Measurements from ENCODE around the gene BCAS1.

BCAS1 gene

DNA sequence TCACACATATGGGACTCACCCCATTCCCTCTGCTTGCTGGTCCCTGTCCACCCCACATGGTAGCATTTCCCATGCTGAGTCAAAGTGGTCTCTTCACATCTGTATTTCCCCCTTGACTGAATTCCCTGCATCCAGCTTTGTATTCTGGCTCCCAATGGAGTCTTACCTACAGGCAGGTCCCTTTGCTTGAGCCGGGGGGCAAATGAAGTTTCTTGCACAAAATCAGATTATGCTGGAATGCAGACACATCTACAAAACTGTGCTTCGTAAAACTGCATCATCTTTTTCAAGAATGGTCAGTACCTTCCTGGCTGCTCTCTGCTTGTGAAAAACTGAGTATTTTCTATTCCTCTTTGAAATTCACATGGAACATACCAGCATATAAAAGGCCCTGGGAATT, 32.1 kb upstream of the BCAS1 start:
- no peak for DNase-seq

DNA sequence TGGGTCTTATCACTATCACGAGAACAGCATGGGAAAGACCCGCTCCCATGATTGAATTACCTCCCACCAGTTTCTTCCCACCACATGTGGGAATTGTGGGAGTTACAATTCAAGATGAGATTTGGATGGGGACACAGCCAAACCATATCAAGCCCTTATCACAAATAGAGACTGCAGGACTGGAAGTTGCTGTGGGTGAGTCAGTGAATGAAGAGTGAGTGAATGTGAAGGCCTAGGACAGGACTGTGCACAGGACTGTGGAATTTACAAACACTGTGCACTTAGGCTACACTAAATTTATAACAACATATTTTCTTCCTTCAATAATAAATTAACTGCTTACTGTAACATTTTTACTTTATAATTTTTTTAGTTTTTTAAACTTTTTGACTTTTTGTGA, 30.2 kb upstream of the BCAS1 start:
- no peak for DNase-seq

DNA sequence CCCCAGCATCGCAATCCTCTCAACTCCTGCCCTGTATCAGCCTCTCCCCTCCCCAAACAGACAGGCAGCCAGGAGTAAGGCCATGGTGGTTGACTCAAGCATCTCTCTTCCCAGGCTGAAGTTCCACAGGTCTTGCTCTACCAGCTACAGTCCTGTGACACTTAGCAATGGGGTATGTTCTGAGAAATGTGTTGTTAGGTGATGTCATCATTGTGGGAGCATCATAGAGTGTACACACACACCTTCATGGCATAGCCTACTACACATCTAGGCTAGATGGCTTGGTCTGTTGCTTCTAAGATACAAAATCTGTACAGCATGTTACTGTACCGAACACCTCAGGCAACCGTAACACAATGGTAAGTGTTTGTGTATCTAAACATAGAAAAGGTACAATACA, 29.5 kb upstream of the BCAS1 start:
- no peak for DNase-seq

DNA sequence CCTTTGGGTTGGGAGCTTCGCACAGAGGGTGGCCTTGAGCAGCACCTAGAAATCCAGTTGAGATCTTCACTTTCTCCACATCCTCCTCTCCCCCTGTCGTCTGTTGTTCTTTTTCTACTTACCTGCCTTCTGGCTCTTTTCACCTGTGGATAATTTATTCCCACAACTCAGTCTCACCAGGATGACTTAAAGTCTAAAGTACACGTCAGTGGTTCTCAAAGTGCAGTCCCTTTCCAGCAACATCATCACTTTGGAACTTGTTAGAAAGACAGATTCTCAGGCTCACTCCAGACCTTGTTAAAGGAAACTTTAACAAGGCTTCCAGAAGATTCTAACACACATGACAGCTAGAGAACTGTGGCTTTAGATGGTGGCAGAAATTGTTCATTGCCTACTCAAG, 27.7 kb upstream of the BCAS1 start:
- no peak for DNase-seq

DNA sequence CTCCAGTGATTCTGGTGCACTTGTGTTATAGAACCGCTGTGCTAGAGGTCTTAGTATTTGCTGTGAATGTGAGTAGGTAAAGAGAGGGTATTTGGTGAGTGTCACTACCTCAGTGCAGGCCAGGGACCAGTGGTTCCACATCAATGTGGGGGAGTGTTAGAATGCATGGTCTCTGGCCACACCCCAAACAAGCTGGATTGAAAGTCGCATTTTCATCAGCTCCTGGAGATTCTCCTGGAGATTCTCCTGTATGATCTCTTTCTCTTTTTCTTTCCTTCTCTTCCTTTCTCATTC, 26.8 kb upstream of the BCAS1 start:
- DNase-seq = no peak

DNA sequence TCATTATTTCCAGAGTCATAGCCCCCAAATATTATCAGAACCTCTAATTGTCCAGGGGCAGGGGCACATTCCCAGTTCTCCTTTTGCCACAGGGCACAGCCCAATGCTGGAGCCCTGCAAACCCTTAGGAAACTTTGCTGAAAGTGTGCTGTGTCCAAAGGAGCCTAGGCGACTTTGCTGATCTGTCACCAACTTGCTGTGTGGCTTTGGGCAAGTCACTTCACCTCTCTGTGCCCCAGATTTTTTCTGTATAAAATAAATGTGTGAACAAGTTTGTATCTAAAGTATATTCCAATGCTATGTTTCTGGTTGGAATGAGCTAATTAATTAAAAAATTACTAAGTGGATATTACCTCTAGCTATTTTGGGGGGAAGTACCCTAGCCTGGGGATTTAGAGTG, 25.4 kb upstream of the BCAS1 start:
- DNase-seq = no peak

DNA sequence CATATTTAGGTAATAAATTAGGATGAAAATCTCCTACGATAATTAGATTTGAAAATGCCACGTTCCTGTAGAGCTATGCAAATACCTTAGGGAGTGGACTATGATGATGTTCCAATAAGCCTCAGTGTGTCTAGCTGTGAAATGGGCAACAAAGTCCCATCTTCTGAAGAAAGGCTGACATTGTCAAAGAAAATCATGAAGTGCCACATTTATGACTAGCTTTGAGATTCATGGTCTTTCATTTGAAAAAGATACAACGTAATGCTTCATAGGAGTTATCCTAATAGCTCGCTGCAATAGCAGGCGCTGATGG, 23.8 kb upstream of the BCAS1 start:
- DNase-seq = no peak

DNA sequence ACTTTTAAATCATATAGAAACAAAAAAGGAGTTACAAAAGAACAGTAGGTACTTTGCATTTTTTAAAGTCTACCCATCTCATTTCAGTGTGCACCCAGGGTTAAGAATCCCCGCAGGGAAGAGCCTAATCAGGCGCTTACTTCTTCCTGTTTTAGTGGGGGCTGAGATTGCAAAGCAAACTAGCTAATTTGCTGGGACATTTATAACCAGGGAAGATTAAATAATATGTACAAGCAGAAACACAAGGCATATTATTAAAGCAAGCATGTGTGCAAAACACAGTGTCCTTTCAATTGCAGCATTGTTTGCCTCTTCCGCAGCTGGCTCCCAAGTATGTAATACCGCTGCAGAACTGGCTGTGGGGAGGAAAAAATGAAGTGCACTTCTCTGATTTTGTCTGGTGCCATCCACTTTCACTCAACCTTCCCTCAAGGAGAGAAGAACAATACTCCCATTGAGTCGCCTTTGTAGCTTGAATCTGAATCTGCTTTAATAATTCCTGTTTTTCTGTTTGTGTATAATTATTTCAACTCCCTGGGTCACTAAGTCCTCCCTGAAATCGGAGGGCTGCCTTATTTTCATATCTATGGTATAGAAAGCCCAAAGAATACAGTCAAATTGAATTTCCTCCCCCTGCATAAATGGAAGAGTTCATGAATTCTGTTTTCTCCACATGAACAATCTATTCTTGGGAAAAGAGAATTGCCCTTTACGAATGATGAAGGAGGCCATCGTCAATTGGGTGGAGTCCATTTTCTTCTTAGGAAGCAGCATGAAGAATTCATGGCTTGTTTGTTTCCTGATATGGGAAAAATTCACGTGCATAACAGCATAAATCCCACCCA, 23.3 kb upstream of the BCAS1 start:
- DNase-seq = no peak

DNA sequence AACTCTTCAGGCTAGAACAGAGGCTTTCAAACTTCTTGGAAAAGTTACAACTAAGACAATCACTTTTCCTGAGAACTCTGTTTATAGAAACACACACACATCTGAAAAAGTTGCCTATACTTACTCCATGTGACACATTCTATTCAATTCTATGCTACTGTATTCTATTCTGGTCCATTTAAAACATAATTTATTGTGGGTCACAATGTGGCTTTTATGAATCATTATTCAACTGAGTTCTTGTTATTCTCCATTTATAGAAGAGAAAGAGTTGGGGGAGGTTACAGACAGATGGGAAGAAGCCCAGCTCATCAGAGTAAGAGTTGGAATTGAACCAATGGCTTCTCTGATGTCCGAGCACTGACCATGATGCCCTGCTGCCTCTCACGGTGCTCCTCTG, 21.6 kb upstream of the BCAS1 start:
- no peak for DNase-seq

DNA sequence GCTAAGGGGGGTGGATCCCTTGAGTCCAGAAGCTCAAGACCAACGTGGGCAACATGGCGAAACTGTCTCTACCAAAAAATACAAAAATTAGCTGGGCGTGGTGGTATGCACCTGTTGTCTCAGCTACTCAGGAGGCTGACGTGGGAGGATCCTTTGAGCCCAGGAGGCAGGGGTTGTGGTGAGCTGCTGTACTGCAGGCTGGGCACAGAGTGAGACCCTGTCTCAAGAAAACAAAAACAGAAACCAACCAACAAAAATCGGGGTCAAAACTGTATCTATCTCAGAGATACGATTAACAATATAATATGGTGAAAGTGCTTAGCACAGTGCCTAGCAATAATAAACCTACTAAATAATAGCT, 20.7 kb upstream of the BCAS1 start:
- DNase-seq = no peak

DNA sequence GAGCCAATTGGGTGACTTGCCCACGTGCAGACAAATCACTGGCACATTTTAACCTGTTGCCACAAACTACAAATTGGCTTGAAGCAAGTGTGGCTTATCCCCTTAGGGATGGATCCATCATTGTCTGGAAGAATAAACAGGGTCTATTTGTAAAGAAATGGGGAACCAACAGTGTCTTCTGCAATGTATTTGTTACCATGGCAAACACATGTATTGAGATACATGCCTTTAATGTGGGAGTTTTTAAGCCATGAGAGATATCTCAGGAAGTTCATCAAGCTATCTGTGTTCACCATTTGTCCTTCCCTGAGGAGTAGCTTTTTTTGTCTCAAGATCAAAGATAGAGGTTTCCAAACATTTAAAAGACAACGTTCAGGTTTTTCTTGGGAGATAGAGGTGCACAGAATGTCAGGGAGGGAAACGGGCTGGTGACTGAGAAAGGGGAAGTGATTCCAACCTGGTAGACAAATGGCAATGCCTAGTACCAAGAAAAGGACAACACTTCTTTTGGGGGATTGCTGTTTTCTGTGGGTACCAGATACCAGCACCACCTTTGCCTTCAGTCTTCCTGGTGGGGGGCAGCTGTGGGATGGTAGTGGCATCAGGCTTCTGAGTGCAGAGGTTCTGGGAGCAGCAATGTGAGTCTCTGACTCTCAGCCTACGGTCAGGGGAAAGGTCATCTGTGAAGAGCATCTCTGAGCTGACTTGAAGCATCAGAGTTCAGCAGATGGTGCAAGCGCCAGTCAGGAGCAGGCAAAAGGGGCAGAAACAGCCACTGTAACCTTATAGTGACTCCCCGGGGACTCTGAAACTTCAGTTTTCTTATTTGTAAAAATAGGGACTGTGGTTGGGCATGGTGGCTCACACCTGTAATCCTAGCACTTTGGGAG, 20.1 kb upstream of the BCAS1 start:
- DNase-seq = no peak

DNA sequence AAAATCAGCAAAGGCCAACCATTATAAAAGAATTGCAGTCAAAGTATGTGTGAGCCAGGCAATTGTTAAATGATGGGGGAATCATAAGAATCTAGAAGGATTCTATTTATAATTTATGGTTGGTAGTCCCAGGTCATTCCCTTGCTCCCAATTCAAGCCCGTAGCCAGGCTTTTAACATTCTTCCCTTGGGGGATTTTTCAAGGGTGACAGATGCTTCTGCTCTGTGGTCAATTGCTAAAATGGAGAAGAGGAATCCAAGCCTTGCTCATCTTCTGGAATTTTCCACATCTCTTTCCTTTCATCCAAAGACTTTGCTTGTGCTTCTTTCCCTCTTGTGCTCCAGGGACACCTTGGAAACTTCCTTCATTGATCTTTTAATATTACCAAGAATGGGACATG, 18.0 kb upstream of the BCAS1 start:
- no peak for DNase-seq

DNA sequence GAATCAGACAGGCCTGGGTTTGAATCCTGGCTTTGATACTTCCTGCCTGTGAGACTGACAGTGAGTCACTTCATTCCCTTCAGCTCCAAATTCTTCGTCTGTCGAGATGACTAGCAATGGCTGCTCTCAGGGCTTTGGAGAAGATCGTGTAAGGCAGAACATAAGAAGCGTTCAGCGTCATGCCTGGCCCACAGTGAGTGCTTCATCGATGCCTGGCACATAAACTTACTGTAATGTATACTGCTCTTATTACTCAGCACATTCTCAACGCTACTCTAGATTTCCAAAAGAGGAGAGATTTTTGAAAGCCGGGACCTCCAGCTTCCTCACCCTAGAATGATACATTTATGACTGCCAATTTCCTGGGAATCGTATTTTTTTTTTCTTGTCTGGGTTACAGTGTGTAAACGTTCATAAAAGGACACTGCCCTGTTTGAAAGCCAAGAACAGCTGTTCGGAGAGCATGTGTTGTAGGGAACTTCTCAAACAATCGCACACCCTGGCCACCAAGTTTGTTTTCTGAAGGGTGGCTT, 16.2 kb upstream of the BCAS1 start:
- DNase-seq = no peak

DNA sequence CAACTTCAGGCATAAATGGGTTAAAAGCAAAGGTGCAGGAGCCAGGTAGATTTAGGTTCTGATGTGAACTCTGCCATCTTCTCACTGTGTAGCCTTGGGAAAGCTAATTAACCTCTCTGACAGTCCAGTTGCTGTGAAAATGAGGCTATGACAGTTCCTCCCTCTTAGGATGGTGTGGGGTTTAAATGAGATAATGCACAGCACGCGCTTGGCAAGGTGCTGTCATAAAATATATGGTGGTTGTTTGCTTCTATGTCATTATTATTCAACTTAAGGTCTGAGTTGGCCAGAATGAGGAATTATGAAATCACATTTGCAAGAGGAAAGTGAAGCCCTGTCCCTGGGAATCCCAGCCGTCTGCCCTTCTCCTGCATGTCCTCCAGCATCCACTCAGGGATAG, 15.5 kb upstream of the BCAS1 start:
- DNase-seq = no peak

DNA sequence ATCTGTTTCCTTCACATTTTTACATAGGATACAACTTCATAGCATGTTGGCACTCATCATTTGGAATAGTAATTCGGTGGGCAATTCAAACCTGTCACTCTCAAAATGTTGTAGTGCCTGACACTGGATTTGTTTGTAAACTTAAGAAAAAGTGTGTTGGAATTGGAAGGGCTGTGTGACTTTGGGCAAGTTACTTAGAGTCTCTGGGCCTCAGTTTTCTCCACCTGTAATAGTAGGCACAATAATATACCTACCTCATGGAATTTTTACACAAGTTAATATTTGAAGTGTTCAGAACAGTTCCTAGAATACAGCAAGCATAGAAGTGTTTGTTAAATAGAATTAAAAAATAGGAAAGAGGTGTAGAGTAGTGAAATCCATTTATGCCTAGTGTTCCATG, 15.0 kb upstream of the BCAS1 start:
- DNase-seq = no peak

DNA sequence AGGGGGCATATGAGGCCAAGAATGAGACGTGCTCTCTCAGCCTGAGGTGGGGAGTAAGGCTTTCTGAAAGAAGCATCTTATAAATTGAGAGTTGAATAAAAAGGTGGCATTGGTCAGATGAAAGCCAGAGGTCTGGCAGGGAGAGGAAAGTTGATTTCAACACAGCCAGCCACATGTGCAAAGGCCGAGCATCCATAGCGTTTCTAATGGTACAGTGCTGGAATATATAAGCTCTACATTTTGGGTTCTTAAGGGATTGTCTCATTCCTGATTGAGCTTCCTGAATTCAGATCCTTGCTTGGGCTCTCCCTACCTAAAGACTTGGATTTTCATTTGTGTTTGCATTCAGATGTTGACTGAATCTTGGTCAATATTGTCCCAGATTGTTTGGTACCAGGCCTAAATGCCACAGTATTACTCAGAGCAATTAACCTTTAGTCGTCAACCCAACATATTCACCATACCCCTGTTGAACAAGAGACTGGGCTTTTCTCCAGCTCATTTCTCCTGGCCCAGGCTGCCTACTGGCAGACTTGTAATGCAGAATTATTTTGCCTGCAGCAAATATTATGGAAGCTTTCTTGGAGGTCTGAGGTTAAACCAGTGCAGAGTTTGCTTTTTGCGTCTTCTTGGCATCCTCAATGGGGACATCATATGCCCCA, 14.5 kb upstream of the BCAS1 start:
- no peak for DNase-seq

DNA sequence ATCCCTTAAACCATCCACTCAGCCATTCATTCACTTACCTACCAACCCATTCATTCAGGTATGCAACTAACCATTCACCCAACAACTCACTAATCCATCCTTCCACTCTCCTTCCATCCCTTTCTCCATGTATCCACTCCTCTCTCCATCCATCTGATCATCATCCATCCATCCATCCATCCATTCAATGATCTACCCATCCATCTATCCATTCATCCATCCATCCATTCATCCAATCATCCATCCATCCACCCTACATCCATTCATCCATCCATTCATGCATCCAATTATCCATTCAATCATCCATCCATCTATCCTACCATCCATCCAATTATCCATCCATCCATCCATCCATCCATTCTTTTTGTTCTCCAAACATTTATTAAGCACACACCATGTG, 13.8 kb upstream of the BCAS1 start:
- DNase-seq = no peak

DNA sequence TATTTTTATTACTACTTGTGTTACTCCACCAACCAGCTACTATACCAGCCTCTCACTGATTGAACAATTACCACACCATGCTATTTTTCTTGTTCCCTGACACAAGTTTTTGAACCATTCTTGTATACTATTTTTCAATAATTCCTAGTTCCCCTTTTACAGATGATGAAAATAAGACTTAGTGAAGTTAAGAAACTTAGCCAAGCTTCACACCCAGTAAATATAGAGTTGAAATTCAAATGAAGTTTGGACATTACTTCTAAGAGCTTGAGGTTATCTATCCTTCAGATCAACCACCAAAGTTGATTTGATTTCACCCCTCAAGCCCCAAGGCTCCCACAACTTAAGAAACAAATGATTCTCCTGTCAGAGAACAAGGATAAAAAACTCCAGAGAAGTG, 13.1 kb upstream of the BCAS1 start:
- DNase-seq = no peak

DNA sequence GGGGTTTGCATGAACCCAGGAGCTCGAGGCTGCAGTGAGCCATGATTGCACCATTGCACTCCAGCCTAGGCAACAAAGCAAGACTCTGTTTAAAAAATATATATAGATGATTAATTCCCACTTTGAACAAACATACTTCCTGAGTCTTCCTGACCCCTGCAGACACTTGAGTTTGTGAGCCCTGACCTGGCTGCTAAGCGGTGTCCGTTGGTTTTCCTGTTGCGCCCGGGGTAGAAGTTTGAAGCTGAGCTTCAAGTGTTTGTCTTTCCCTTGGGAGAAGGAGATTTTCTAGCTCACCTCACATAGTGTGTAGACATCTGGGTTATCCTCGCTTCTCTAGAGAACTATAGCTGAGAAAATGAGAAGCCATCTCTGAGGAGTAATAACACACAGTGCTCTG, 11.7 kb upstream of the BCAS1 start:
- DNase-seq = no peak

DNA sequence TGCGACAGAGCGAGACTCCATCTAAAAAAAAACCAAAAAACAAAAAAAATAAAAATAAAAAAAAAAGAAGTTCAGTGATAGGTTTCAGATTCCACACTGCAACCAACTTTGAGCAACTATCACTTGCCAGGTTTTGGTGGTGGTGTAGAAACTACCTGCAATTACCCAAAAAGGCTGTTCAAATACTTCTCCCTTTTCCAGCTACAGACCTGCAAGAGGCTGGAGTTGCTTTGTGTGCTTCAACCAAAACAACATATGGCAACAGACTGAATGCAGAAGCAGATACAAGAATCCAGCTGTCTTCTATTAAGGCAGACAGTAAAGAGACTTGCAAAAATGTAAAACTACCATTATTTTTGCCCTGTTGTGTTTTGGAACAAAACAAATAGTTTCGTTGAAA, 9.3 kb upstream of the BCAS1 start:
- no peak for DNase-seq

DNA sequence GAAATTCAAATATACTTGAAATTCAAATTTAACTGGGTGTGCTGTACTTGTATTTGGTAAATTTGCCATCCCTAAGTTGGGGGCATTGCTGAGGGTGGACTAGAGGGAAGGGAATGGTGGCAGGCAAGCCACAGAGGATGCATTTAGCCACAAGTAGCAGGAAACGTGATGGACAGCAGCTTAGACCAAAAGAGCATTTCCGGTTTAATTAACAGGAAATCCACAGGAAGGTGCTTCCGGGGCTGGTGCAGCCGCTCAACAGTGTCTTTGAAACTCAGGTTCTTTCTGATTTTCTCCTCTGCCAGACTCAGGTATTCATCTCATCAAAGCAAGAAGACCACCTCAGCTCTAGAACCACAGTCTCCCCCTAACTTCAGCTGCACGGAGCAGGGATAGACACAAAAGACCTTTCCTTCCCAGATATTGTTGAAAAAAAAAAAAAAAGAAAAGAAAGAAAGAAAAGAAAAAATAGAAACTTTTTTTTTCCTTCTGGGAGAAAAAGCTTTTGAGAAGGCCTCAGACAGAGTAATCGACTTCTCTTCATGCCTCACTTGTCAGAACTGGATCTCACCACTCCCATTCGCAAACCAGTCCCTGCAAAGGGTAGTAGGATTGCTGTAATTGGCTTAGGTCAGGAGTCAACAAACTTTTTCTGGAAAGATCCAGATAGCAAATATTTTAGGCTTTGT, 8.0 kb upstream of the BCAS1 start:
- no peak for DNase-seq

DNA sequence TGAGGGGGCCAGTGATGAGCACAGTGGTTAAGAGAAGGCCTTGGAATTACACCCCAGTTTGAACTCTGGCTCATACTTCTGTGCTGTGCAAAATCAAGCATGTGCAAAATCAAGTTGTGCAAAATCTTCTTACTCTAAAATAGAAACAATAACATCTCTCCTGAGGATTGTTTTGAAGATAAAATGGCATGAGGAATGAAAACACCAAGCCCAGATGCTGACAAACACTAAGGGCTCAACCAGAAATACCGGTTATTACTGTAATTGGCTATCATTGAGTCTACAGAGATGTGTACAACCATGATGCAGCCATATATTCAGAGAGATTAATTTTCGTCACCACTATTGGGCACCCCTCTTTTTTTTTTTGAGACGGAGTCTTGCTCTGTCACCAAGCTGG, 5.9 kb upstream of the BCAS1 start:
- DNase-seq = no peak

DNA sequence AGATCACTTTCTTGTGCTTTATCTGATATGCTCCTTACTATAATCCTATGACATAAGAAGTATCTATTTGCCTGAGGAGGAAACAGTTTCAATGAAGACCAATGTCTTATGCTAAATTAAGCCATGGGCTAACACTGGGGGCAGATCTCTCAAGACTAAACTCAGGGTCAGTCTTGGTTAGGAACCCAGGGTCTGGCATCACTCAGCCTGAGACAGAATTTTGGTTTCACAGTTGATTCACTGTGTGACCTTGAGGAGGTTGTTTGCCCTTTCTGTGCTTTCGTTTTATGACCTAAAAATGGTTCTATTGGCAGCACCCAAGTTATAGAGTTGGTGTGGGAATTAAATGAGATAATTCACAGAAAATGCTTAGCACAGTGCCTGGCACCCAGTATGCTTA, 4.9 kb upstream of the BCAS1 start:
- DNase-seq = no peak

DNA sequence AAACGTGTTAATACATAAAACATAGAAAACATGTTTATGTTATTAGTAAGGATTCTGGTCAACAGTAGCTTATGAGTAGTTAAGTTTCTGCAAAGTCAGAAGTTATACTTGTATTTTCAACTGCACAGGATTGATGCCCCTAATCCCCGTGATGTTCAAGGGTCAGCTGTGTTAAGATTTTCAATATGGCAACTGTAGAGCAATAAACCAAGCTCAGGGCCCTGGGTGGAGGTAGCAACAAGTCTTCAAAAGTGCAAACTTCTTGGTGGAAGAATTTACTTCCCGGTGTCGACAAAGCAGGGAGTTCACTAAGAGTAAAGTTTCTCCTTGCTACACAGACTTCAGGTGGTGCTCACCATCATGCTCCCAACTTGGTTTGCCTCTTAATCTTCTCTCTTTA, 4.1 kb upstream of the BCAS1 start:
- no peak for DNase-seq
